ENCODE measurements around the gene GRHL3. TPM values are rescaled to one million over a fixed set of nuclear protein-coding genes. Genes with fewer than 3 reads are reported as not detected.

The GRHL3 gene
- polyA plus RNA-seq, 3 donors, result 0.03 TPM; not detected in 2

DNA sequence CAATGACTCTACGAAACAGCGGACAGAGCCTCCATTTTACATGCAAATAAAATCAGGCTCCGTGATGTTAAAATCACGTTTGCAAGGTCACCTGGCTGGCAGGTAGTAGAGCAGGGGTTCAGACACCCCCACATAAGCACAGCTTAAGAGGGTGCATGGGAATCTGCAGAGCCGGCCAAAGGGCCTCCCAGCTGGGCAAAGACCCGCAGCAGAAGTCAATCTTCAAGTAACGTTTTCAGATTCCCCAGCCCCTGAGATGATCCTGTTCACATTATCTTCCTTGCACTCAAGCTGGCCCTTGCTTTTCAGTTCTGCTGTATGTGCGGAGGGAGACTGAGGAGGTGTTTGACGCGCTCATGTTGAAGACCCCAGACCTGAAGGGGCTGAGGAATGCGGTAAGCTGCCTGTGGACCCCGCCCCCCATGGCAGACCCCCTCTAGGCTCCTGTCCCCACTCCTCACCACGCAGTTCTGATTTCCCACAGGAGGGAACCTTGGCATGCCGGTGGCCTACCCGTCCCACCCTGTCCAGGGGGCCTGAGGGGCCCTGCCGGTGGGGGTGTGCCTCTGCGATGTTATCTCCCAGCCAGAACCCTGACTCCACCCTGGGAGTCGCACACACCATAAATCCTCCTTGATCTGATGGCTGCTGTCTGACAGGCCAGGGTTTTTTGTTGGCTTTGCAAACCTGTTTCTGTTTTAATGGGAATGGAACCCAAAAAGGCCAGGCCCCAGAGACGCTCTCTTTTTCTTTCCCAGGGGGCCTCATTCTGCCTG, 28.2 kb downstream of the GRHL3 start:
- Mint-ChIP-seq H3K4me1 (no peaks in the 10 kb centered on the region), H3K27me3 (ENCODE audit: low read depth in 3 of 3) (peaks cover 2 to 10% (median 3%) of the 10 kb centered on the region in 3 donors), H3K36me3 (no peaks in the 10 kb centered on the region), H3K9me3 (peaks cover 0 to 2% (median 0%) of the 10 kb centered on the region in 7 donors), H3K27ac (no peak overlapping the region), H3K4me3 (no peak overlapping the region)
- Histone ChIP-seq H3K27ac (ENCODE audit: low read depth in 1 of 2, low read length in 2 of 2) (no peak overlapping the region), H3K9me3 (replicated peaks in 1 of 2; ENCODE audit: control insufficient read depth in 1 of 2, insufficient read depth in 1 of 2, low read length in 2 of 2) (no peaks in the 10 kb centered on the region), H3K4me2 (replicated peaks; ENCODE audit: extremely low read depth, low read length, poor library complexity, severe bottlenecking) (no peak overlapping the region), H3K36me3 (replicated peaks in 1 of 2; ENCODE audit: control insufficient read depth in 1 of 2, insufficient read depth in 2 of 2, low read length in 2 of 2) (no peaks in the 10 kb centered on the region), H3K79me2 (ENCODE audit: insufficient read depth, low read length) (no peaks in the 10 kb centered on the region), H3K4me3 (replicated peaks in 1 of 3; ENCODE audit: low read depth in 2 of 3, low read length in 3 of 3) (no peak overlapping the region), H3K27me3 (ENCODE audit: control insufficient read depth in 2 of 2, insufficient read depth in 2 of 2, low read length in 2 of 2) (no peaks in the 10 kb centered on the region), H4K20me1 (ENCODE audit: insufficient read depth, low read length) (no peaks in the 10 kb centered on the region), H2AFZ (ENCODE audit: insufficient read depth, low read depth, low read length, poor library complexity, severe bottlenecking) (no peak overlapping the region), H3K9ac (ENCODE audit: insufficient read depth, low read length, poor library complexity, severe bottlenecking) (no peak overlapping the region), H3K4me1 (ENCODE audit: control insufficient read depth in 1 of 2, insufficient read depth in 2 of 2, low read length in 2 of 2) (no peaks in the 10 kb centered on the region)
- no peak for DNase-seq
- 96% methylated on average over 10 of the region's 19 CpGs for WGBS (ENCODE audit: insufficient coverage)
- intact Hi-C loops (cut with micrococcal nuclease), result no loop called here
- TF ChIP-seq, protein P1, sequence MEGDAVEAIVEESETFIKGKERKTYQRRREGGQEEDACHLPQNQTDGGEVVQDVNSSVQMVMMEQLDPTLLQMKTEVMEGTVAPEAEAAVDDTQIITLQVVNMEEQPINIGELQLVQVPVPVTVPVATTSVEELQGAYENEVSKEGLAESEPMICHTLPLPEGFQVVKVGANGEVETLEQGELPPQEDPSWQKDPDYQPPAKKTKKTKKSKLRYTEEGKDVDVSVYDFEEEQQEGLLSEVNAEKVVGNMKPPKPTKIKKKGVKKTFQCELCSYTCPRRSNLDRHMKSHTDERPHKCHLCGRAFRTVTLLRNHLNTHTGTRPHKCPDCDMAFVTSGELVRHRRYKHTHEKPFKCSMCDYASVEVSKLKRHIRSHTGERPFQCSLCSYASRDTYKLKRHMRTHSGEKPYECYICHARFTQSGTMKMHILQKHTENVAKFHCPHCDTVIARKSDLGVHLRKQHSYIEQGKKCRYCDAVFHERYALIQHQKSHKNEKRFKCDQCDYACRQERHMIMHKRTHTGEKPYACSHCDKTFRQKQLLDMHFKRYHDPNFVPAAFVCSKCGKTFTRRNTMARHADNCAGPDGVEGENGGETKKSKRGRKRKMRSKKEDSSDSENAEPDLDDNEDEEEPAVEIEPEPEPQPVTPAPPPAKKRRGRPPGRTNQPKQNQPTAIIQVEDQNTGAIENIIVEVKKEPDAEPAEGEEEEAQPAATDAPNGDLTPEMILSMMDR (IDR thresholded peaks at IDR 0.05), result no peak

DNA sequence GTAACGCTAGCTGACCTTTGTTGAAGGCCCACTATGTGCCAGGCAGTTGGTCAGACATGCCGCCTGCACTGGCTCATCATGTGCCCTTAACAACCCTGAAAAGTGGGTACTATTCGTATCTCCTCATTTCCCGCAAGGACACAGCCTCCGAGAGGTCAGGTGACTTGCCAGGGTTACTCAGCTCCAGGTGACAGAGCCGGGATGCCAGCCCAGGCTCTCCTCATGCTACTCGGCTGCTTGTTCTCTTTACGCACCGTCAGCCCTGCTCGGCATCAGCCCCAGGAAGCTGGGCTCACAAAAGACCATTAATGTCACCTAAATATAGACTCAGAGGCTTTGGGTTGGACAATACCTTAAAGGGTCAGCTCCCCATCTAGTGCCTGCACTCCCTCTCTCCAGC, 29.0 kb downstream of the GRHL3 start:
- no peak overlapping the region for H3K27ac Mint-ChIP-seq
- intact Hi-C loops (cut with micrococcal nuclease), result no loop called here
- H3K27me3 Mint-ChIP-seq (ENCODE audit: low read depth in 3 of 3), result peaks cover 2 to 10% (median 3%) of the 10 kb centered on the region in 3 donors
- TF ChIP-seq, protein P1 (IDR thresholded peaks at IDR 0.05), result no peak
- no peaks in the 10 kb centered on the region for H3K27me3 ChIP-seq (ENCODE audit: control insufficient read depth in 2 of 2, insufficient read depth in 2 of 2, low read length in 2 of 2)
- H3K36me3 ChIP-seq (replicated peaks in 1 of 2; ENCODE audit: control insufficient read depth in 1 of 2, insufficient read depth in 2 of 2, low read length in 2 of 2), result no peaks in the 10 kb centered on the region
- H3K4me3 Mint-ChIP-seq, result no peak overlapping the region
- no peak overlapping the region for H2AFZ ChIP-seq (ENCODE audit: insufficient read depth, low read depth, low read length, poor library complexity, severe bottlenecking)
- H3K9ac ChIP-seq (ENCODE audit: insufficient read depth, low read length, poor library complexity, severe bottlenecking), result no peak overlapping the region
- no peaks in the 10 kb centered on the region for H3K4me1 Mint-ChIP-seq
- H3K4me2 ChIP-seq (replicated peaks; ENCODE audit: extremely low read depth, low read length, poor library complexity, severe bottlenecking), result no peak overlapping the region
- H3K36me3 Mint-ChIP-seq, result no peaks in the 10 kb centered on the region
- no peaks in the 10 kb centered on the region for H3K4me1 ChIP-seq (ENCODE audit: control insufficient read depth in 1 of 2, insufficient read depth in 2 of 2, low read length in 2 of 2)
- no peaks in the 10 kb centered on the region for H4K20me1 ChIP-seq (ENCODE audit: insufficient read depth, low read length)
- no peaks in the 10 kb centered on the region for H3K9me3 ChIP-seq (replicated peaks in 1 of 2; ENCODE audit: control insufficient read depth in 1 of 2, insufficient read depth in 1 of 2, low read length in 2 of 2)
- H3K27ac ChIP-seq (ENCODE audit: low read depth in 1 of 2, low read length in 2 of 2), result no peak overlapping the region
- peaks cover 0 to 2% (median 0%) of the 10 kb centered on the region in 7 donors for H3K9me3 Mint-ChIP-seq
- H3K4me3 ChIP-seq (replicated peaks in 1 of 3; ENCODE audit: low read depth in 2 of 3, low read length in 3 of 3), result no peak overlapping the region
- no peak for DNase-seq
- H3K79me2 ChIP-seq (ENCODE audit: insufficient read depth, low read length), result no peaks in the 10 kb centered on the region
- 92% methylated on average over 10 of the region's 10 CpGs for WGBS (ENCODE audit: insufficient coverage)
